GM10248 (cell line): Measurements from ENCODE around the gene NUTM1.

Experiments
- CTCF ChIA-PET: fragments of 300-600 bp; sonication (Branson Sonifier 250); formaldehyde crosslinking; extraction: SDS; loops from one replicate; lab custom pipeline; 2021; ENCODE audit warnings: antibody characterized with exemption; lab: Yijun Ruan, JAX
- POLR2A ChIA-PET: fragments of 350-650 bp; sonication (Branson Sonifier 250); formaldehyde crosslinking; extraction: SDS; loops from one replicate; lab custom pipeline; 2020; ENCODE audit warnings: antibody characterized with exemption; lab: Yijun Ruan, JAX
- DNase-seq: peaks from one replicate; pipeline ENCODE4 v3.0.0; 2012; ENCODE audit errors: extremely low spot score
- CTCF ChIP-seq: IDR thresholded peaks from 2 replicates; pipeline ENCODE4 v1.5.1; 2012; ENCODE audit warnings: mild to moderate bottlenecking, low read depth; ENCODE audit errors: extremely low read depth, missing control alignments, control extremely low read depth

Gene NUTM1

DNA sequence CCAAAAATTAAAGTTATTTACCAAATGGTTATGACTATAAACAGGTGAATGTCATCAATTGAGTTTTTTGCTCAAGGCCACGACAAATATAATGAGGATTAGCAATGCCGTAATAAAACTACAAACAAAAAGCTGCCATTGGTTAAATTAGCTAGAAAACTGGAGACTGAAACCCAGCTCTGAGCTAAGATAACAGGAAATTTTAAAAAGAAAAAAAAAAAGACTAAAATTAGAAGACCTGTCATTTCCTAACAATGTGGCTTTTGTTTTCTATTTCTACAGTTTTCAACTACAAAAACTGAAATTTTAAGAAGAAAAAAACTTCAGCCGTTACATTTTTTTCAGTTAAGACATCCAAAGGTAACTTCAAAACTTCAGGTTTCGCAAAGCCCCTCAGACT lies 15.2 kb upstream of the NUTM1 start:
- TF ChIP-seq CTCF: no peak
- CTCF ChIA-PET: interaction anchor here (1.1 to 3.8 kb wide), 7 partner anchors 9 to 118 kb away, joined by 3 to 30 read pairs (median 6); partner anchors contain the start of genes KATNBL1, LPCAT4, NOP10 and NUTM1
- POLR2A ChIA-PET: interaction anchor here (0.7 to 1.9 kb wide), 3 partner anchors 9 to 39 kb away, joined by 5 to 9 read pairs (median 5); partner anchors contain the start of genes LPCAT4 and SLC12A6
- DNase-seq: no peak

GRCh38 chr15:34329006-34329405 lies 14.1 kb upstream of the NUTM1 start:
- DNase-seq: no peak
- TF ChIP-seq CTCF: no peak
- ChIA-PET CTCF (interaction anchor here (0.9 to 3.8 kb wide), 12 partner anchors 9 to 119 kb away, joined by 3 to 30 read pairs (median 5); partner anchors contain the start of genes KATNBL1, LPCAT4, NOP10 and NUTM1), POLR2A (interaction anchor here (1.0 to 1.9 kb wide), 2 partner anchors 8 to 10 kb away, joined by 9 read pairs; partner anchors contain the start of gene SLC12A6)

DNA sequence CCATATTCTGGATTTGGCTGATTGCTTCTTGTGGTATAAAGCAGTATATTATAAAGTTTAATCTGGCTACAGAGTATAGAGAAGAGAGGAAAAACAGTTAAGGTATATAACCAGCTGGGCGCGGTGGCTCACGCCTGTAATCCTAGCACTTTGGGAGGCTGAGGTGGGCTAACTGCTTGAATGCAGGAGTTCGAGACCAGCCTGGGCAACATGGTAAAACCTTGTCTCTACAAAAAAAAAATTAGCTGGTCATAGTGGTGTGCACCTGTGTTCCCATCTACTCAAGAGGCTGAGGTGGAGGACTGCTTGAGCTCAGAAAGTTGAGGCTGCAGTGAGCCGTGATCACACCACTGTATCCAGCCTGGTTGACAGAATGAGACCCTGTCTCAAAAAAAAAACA lies 12.8 kb upstream of the NUTM1 start:
- POLR2A ChIA-PET: no interaction called here
- no peak for DNase-seq
- no peak for TF ChIP-seq CTCF
- CTCF ChIA-PET: interaction anchor here (1.1 to 3.8 kb wide), 7 partner anchors 8 to 120 kb away, joined by 3 to 30 read pairs (median 5); partner anchors contain the start of genes KATNBL1, LPCAT4, NOP10 and NUTM1

DNA sequence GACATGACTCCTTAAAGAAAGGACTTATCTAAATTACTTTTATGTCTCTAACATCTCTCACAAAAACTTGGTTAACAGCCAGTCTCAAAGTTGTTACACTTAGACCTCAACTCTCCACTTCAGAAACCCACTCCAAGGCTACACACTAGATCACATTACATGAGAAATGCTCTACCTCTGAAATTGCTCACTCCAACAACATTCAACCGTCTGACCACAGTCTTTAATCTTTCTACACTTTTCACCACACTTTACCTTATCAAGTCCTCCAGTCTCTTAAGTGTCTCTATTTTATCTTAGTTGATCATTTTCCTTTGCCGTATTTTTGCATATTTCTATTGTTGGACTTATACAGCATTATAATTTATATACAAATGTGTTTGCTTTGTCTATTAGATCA lies 11.3 kb upstream of the NUTM1 start:
- no peak for DNase-seq
- CTCF ChIA-PET: interaction anchor here (2.6 to 3.8 kb wide), 2 partner anchors 11 to 12 kb away, joined by 12 to 29 read pairs; partner anchors contain the start of genes NOP10 and NUTM1
- TF ChIP-seq CTCF: no peak
- POLR2A ChIA-PET: no interaction called here

DNA sequence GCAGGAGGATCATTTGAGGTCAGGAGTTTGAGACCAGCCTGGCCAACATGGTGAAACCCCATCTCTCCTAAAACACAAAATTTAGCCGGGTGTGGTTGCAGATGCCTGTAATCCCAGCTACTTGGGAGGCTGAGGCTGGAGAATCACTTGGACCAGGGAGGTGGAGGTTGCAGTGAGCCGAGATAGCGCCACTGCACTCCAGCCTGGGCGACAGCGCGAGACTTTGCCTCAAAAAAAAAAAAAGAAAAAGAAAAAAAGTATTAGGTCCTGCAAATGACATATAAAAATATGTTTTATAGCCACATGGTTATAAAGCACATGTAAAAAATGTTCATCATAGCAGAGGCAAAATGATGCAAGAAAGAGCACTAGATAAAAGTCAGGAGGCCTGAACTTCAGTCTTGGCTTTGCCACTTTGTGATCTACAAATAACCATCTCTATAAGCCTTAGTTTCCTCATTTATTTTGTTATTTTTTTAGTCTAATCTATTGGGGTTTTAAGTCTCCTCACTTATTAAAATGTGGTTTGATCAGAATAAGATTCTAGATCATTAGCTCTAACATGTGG lies 10.5 kb upstream of the NUTM1 start:
- TF ChIP-seq CTCF: no peak
- DNase-seq: no peak
- ChIA-PET POLR2A (interaction anchor here (0.7 to 1.1 kb wide), 3 partner anchors 8 to 195 kb away, joined by 3 to 5 read pairs (median 4); no protein-coding TSS in a partner anchor), CTCF (interaction anchor here (0.8 to 2.6 kb wide), 4 partner anchors 11 to 35 kb away, joined by 3 to 12 read pairs (median 6); partner anchors contain the start of genes LPCAT4, NOP10 and NUTM1)

GRCh38 chr15:34334672-34335071 lies 8.4 kb upstream of the NUTM1 start:
- no peak for TF ChIP-seq CTCF
- CTCF ChIA-PET: interaction anchor here (1.0 to 2.6 kb wide), 5 partner anchors 9 to 93 kb away, joined by 3 to 12 read pairs (median 5); partner anchors contain the start of genes LPCAT4, NOP10 and NUTM1
- DNase-seq: no peak
- POLR2A ChIA-PET: interaction anchor here (0.7 to 1.0 kb wide), 3 partner anchors 8 to 31 kb away, joined by 3 to 5 read pairs (median 4); partner anchors contain the start of genes NOP10 and NUTM1
